SJSA1 (cell line): ENCODE data around the gene PAPOLB. TPM values are rescaled to one million over a fixed set of nuclear protein-coding genes. Genes with fewer than 3 reads are reported as not detected.

Experiments
- DNase-seq, 2 experiments: peaks; one replicate each; pipeline ENCODE4 v3.0.0-alpha.2; 2015 to 2020; ENCODE audit warnings: low spot score in 2 of 2, low read depth in 1 of 2
- H3K27ac ChIP-seq: fragments of 250-450 bp; sonication (Bioruptor Pico); 2 replicates; pipeline ENCODE4 v1.5.1; 2020; ENCODE audit warnings: mild to moderate bottlenecking, moderate library complexity
- H3K27me3 ChIP-seq: fragments of 250-450 bp; sonication (Bioruptor Pico); replicated peaks from 2 replicates; pipeline ENCODE4 v1.5.1; 2020; ENCODE audit warnings: mild to moderate bottlenecking, moderate library complexity
- H3K36me3 ChIP-seq: fragments of 250-450 bp; sonication (Bioruptor Pico); 2 replicates; pipeline ENCODE4 v1.5.1; 2020; ENCODE audit warnings: mild to moderate bottlenecking
- H3K4me1 ChIP-seq: fragments of 250-450 bp; sonication (Bioruptor Pico); replicated peaks from 2 replicates; pipeline ENCODE4 v1.6.1; 2021; ENCODE audit warnings: mild to moderate bottlenecking
- H3K4me3 ChIP-seq: fragments of 250-450 bp; sonication (Bioruptor Pico); 2 replicates; pipeline ENCODE4 v1.5.1; 2020; ENCODE audit warnings: mild to moderate bottlenecking
- H3K9me3 ChIP-seq: fragments of 250-450 bp; sonication (Bioruptor Pico); replicated peaks from 2 replicates; pipeline ENCODE4 v1.5.1; 2020; ENCODE audit warnings: mild to moderate bottlenecking
- total RNA-seq: library from RNA; depleted of rRNA; stranded (reverse); fragments of >200 nt; shearing (Covaris generic); gene quantifications from 2 replicates; pipeline ENCODE4 v1.2.3, GENCODE V29; 2014

PAPOLB gene
- total RNA-seq, 1 experiment from 2014 or later, result not detected

GRCh38 chr7:4871056-4871680 is 9.3 kb upstream of the PAPOLB start:
- no peak overlapping the region for H3K4me3 ChIP-seq
- no peak for DNase-seq
- no peaks in the 10 kb centered on the region for H3K36me3 ChIP-seq
- H3K9me3 ChIP-seq, result 0 out of 2 replicates have a peak, but pooled peaks cover 2% of the 10 kb centered on the region
- peaks cover 18% of the 10 kb centered on the region for H3K27me3 ChIP-seq
- H3K4me1 ChIP-seq, result no peaks in the 10 kb centered on the region
- no peak overlapping the region for H3K27ac ChIP-seq

- H3K36me3 ChIP-seq, result no peaks in the 10 kb centered on the region
- H3K9me3 ChIP-seq, result no peaks in the 10 kb centered on the region; the same call in 1 of the 2 replicates
- no peak for DNase-seq
- H3K4me3 ChIP-seq, result no peak overlapping the region
- H3K4me1 ChIP-seq, result no peaks in the 10 kb centered on the region
- no peak overlapping the region for H3K27ac ChIP-seq
- peaks cover 34% of the 10 kb centered on the region for H3K27me3 ChIP-seq
Measured at GRCh38 chr7:4868493-4868892, 6.7 kb upstream of the PAPOLB start.

- no peak overlapping the region for H3K4me3 ChIP-seq
- no peak overlapping the region for H3K27ac ChIP-seq
- no peak for DNase-seq
- no peaks in the 10 kb centered on the region for H3K36me3 ChIP-seq
- H3K27me3 ChIP-seq, result peaks cover 34% of the 10 kb centered on the region
- no peaks in the 10 kb centered on the region for H3K4me1 ChIP-seq
- no peaks in the 10 kb centered on the region; the same call in 1 of the 2 replicates for H3K9me3 ChIP-seq
Measured at GRCh38 chr7:4866528-4867496, 5.0 kb upstream of the PAPOLB start.

GRCh38 chr7:4862156-4862555 is 326 bp upstream of the PAPOLB start:
- no peak for DNase-seq
- H3K4me3 ChIP-seq, result no peak overlapping the region
- H3K27me3 ChIP-seq, result peaks cover 47% of the 10 kb centered on the region
- H3K36me3 ChIP-seq, result no peaks in the 10 kb centered on the region
- no peaks in the 10 kb centered on the region for H3K4me1 ChIP-seq
- no peaks in the 10 kb centered on the region; the same call in 1 of the 2 replicates for H3K9me3 ChIP-seq
- H3K27ac ChIP-seq, result no peak overlapping the region

- Histone ChIP-seq H3K4me3 (no peak overlapping the region), H3K27ac (no peak overlapping the region), H3K27me3 (peaks cover 43% of the 10 kb centered on the region), H3K36me3 (no peaks in the 10 kb centered on the region), H3K9me3 (no peaks in the 10 kb centered on the region; the same call in 1 of the 2 replicates), H3K4me1 (no peaks in the 10 kb centered on the region)
- no peak for DNase-seq
Measured at GRCh38 chr7:4861227-4861626, 603 bp downstream of the PAPOLB start.

- no peaks in the 10 kb centered on the region for H3K36me3 ChIP-seq
- peaks cover 24% of the 10 kb centered on the region for H3K27me3 ChIP-seq
- no peak for DNase-seq
- H3K4me1 ChIP-seq, result no peaks in the 10 kb centered on the region
- H3K9me3 ChIP-seq, result no peaks in the 10 kb centered on the region; the same call in 1 of the 2 replicates
- H3K4me3 ChIP-seq, result no peak overlapping the region
- H3K27ac ChIP-seq, result no peak overlapping the region
Measured at GRCh38 chr7:4857189-4857588, 4.6 kb downstream of the PAPOLB start.

GRCh38 chr7:4856336-4857057 is 5.3 kb downstream of the PAPOLB start:
- Histone ChIP-seq H3K4me3 (no peak overlapping the region), H3K27me3 (peaks cover 24% of the 10 kb centered on the region), H3K4me1 (no peaks in the 10 kb centered on the region), H3K36me3 (no peaks in the 10 kb centered on the region), H3K27ac (no peak overlapping the region), H3K9me3 (peaks cover 3% of the 10 kb centered on the region)
- no peak for DNase-seq

GRCh38 chr7:4854916-4855315 is 6.9 kb downstream of the PAPOLB start:
- no peak overlapping the region for H3K4me3 ChIP-seq
- H3K27me3 ChIP-seq, result peaks cover 19% of the 10 kb centered on the region

GRCh38 chr7:4851459-4852422 is 10.1 kb downstream of the PAPOLB start:
- Histone ChIP-seq H3K4me3 (no peak overlapping the region), H3K4me1 (no peaks in the 10 kb centered on the region), H3K9me3 (peaks cover 7% of the 10 kb centered on the region), H3K27ac (no peak overlapping the region), H3K27me3 (no peaks in the 10 kb centered on the region; the same call in 1 of the 2 replicates), H3K36me3 (no peaks in the 10 kb centered on the region)
- DNase-seq, result no peak

More at GRCh38 chr7:4854916-4855315, 6.9 kb downstream of the PAPOLB start:
- Histone ChIP-seq H3K36me3 (no peaks in the 10 kb centered on the region), H3K27ac (no peak overlapping the region), H3K9me3 (peaks cover 7% of the 10 kb centered on the region), H3K4me1 (no peaks in the 10 kb centered on the region)
- no peak for DNase-seq

- no peak overlapping the region for H3K27ac ChIP-seq
- peaks cover 3% of the 10 kb centered on the region for H3K27me3 ChIP-seq
- H3K9me3 ChIP-seq, result peaks cover 7% of the 10 kb centered on the region
- no peaks in the 10 kb centered on the region for H3K4me1 ChIP-seq
- no peak for DNase-seq
- no peaks in the 10 kb centered on the region for H3K36me3 ChIP-seq
- H3K4me3 ChIP-seq, result no peak overlapping the region
Measured at GRCh38 chr7:4850262-4850795, 11.5 kb downstream of the PAPOLB start.

GRCh38 chr7:4849390-4849789 is 12.4 kb downstream of the PAPOLB start:
- Histone ChIP-seq H3K4me3 (no peak overlapping the region), H3K4me1 (no peaks in the 10 kb centered on the region), H3K36me3 (no peaks in the 10 kb centered on the region), H3K9me3 (peaks cover 7% of the 10 kb centered on the region), H3K27me3 (peaks cover 4% of the 10 kb centered on the region), H3K27ac (no peak overlapping the region)
- DNase-seq, result no peak

GRCh38 chr7:4845740-4846142 is 16.1 kb downstream of the PAPOLB start:
- Histone ChIP-seq H3K9me3 (no peaks in the 10 kb centered on the region), H3K4me1 (no peaks in the 10 kb centered on the region), H3K36me3 (no peaks in the 10 kb centered on the region), H3K27me3 (peaks cover 4% of the 10 kb centered on the region), H3K4me3 (no peak overlapping the region), H3K27ac (no peak overlapping the region)
- no peak for DNase-seq
